HG03469 (cell line): ENCODE measurements around the gene HOXA3.

ENCODE experiments used
- ATAC-seq: cut with Tn5 transposase; IDR thresholded peaks from one replicate; pipeline ENCODE4 v1.9.1; 2021; ENCODE audit warnings: mild to moderate bottlenecking, moderate library complexity, moderate number of reproducible peaks; ENCODE audit not compliant: unreplicated experiment

HOXA3 gene

GRCh38 chr7:27179503-27180430 is 27.4 kb upstream of the HOXA3 start:
- ATAC-seq, result no peak

- no peak for ATAC-seq
Measured at GRCh38 chr7:27179030-27179429, 26.6 kb upstream of the HOXA3 start.

GRCh38 chr7:27178366-27178765 is 26.0 kb upstream of the HOXA3 start:
- ATAC-seq, result no peak

GRCh38 chr7:27177795-27178320 is 25.5 kb upstream of the HOXA3 start:
- no peak for ATAC-seq

GRCh38 chr7:27176962-27177794 is 24.8 kb upstream of the HOXA3 start:
- ATAC-seq, result no peak

GRCh38 chr7:27176524-27176845 is 24.1 kb upstream of the HOXA3 start:
- no peak for ATAC-seq

- ATAC-seq, result no peak
Measured at GRCh38 chr7:27175626-27176523, 23.5 kb upstream of the HOXA3 start.

- no peak for ATAC-seq
Measured at GRCh38 chr7:27174874-27175625, 22.7 kb upstream of the HOXA3 start.

GRCh38 chr7:27173956-27174873 is 21.8 kb upstream of the HOXA3 start, which contains the start of gene HOXA10:
TSS of gene HOXA10 (minus strand) at chr7:27174320. CDS start at chr7:27174306, 14 bp downstream.
- ATAC-seq, result no peak

GRCh38 chr7:27173511-27173955 is 21.1 kb upstream of the HOXA3 start:
- no peak for ATAC-seq

GRCh38 chr7:27172823-27173510 is 20.6 kb upstream of the HOXA3 start:
- no peak for ATAC-seq

GRCh38 chr7:27172315-27172774 is 20.0 kb upstream of the HOXA3 start:
- no peak for ATAC-seq

- ATAC-seq, result no peak
Measured at GRCh38 chr7:27171637-27172314, 19.4 kb upstream of the HOXA3 start.

- ATAC-seq, result no peak
Measured at GRCh38 chr7:27171325-27171636, 18.9 kb upstream of the HOXA3 start.

GRCh38 chr7:27170426-27171324 is 18.3 kb upstream of the HOXA3 start:
- ATAC-seq, result no peak

GRCh38 chr7:27169658-27170425 is 17.5 kb upstream of the HOXA3 start:
- no peak for ATAC-seq
